Measurements from ENCODE around the gene EGFR.

DNA sequence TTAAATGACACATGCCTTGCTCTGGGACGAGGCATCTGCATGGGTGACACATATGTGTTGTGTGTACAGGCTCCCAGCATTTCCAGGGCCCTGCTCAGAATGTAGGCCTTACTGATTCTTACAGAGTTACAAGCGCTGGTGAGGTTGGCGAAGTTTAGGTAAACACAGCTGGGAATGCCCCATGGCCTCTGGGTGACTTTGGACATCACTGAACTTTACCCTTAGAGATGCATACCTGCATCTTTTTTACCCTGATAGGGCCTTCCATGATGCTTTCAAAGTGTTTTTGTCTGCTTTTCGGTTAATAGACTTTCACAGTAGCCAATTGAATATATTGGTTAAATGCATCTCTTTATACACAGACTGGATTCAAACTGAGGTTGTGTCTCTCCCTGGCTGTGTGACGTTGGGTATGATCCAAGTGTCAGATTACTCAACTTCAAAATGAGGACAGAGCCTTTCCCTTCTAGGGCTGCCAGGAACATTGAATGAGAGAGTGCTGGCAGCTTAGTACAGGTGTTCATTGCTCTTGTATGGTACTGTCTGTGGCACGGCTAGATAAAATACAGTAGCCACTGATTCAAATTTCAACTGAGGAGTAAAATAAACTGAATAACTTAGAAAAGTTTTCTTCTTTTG is 29.5 kb downstream of the EGFR start:
- TF ChIP-seq, protein P1, sequence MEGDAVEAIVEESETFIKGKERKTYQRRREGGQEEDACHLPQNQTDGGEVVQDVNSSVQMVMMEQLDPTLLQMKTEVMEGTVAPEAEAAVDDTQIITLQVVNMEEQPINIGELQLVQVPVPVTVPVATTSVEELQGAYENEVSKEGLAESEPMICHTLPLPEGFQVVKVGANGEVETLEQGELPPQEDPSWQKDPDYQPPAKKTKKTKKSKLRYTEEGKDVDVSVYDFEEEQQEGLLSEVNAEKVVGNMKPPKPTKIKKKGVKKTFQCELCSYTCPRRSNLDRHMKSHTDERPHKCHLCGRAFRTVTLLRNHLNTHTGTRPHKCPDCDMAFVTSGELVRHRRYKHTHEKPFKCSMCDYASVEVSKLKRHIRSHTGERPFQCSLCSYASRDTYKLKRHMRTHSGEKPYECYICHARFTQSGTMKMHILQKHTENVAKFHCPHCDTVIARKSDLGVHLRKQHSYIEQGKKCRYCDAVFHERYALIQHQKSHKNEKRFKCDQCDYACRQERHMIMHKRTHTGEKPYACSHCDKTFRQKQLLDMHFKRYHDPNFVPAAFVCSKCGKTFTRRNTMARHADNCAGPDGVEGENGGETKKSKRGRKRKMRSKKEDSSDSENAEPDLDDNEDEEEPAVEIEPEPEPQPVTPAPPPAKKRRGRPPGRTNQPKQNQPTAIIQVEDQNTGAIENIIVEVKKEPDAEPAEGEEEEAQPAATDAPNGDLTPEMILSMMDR (conservative IDR thresholded peaks at IDR 0.05; ENCODE audit: low read depth, low read length), result no peak
- TF ChIP-seq EZH2 (IDR thresholded peaks at IDR 0.05; ENCODE audit: low read length, unreplicated experiment), result no peak
